ENCODE results near the gene FERMT2.

GRCh38 chr14:52825085-52825484 lies 125.8 kb downstream of the FERMT2 start:
- no peak for TF ChIP-seq CTCF (conservative IDR thresholded peaks at IDR 0.05; ENCODE audit: low read length)
- no peak for TF ChIP-seq EZH2phosphoT487 (IDR thresholded peaks at IDR 0.05; ENCODE audit: borderline replicate concordance)
